Stimulated activated CD4-positive, alpha-beta T cell treated with anti-CD3 and anti-CD28 coated beads, Interleukin-2, amount 100 ng/mL, for 24 hours (primary cell): Measurements from ENCODE around the gene PDE2A.

Experiments used
- DNase-seq, 2 donors: peaks; one replicate each; pipeline ENCODE4 v3.0.0-alpha.2; 2020

The PDE2A gene

GRCh38 chr11:72704028-72704782 lies 30.0 kb upstream of the PDE2A start:
- DNase-seq, result no peak

- DNase-seq, result no peak
Measured at GRCh38 chr11:72703267-72704008, 29.2 kb upstream of the PDE2A start.

GRCh38 chr11:72702577-72703241 lies 28.5 kb upstream of the PDE2A start:
- no peak for DNase-seq

- DNase-seq, result no peak
Measured at GRCh38 chr11:72702096-72702495, 27.9 kb upstream of the PDE2A start.

GRCh38 chr11:72701466-72701865 lies 27.2 kb upstream of the PDE2A start:
- no peak for DNase-seq

- DNase-seq, result no peak
Measured at GRCh38 chr11:72700146-72700545, 25.9 kb upstream of the PDE2A start.

- no peak for DNase-seq
Measured at GRCh38 chr11:72697814-72698213, 23.6 kb upstream of the PDE2A start.

GRCh38 chr11:72696866-72697700 lies 22.9 kb upstream of the PDE2A start:
- no peak for DNase-seq

GRCh38 chr11:72695354-72695753 lies 21.1 kb upstream of the PDE2A start:
- no peak for DNase-seq

GRCh38 chr11:72693271-72693968 lies 19.2 kb upstream of the PDE2A start:
- no peak for DNase-seq

GRCh38 chr11:72692498-72693237 lies 18.4 kb upstream of the PDE2A start:
- DNase-seq, result no peak

GRCh38 chr11:72690166-72690565 lies 15.9 kb upstream of the PDE2A start:
- DNase-seq, result no peak

- no peak for DNase-seq
Measured at GRCh38 chr11:72688929-72689328, 14.7 kb upstream of the PDE2A start.

- DNase-seq, result no peak
Measured at GRCh38 chr11:72688486-72688885, 14.3 kb upstream of the PDE2A start.

- DNase-seq, result no peak
Measured at GRCh38 chr11:72687326-72687725, 13.1 kb upstream of the PDE2A start.

- no peak for DNase-seq
Measured at GRCh38 chr11:72686639-72687220, 12.5 kb upstream of the PDE2A start.

GRCh38 chr11:72685560-72686480 lies 11.6 kb upstream of the PDE2A start:
- DNase-seq, result peak; percentile 51 to 56

GRCh38 chr11:72684236-72684912 lies 10.2 kb upstream of the PDE2A start:
- DNase-seq, result peak; percentile 49

- DNase-seq, result peak; percentile 79 to 84
Measured at GRCh38 chr11:72683782-72684200, 9.6 kb upstream of the PDE2A start.
